Tibial nerve (tissue), 4 donors: ENCODE results near the gene GGCT.

Experiments used
- EP300 ChIP-seq, 2 donors: sonication (generic); formaldehyde crosslinking; IDR thresholded peaks; one replicate each; pipeline ENCODE4 v1.6.1; 2017; ENCODE audit warnings: antibody characterized with exemption in 2 of 2, mild to moderate bottlenecking in 1 of 2
- TF ChIP-seq, protein P1 (sequence below), 5 experiments: fragments of 200-600 bp in 3 of 5; fragments of 450-650 bp in 2 of 5; sonication (generic) in 3 of 5; IDR thresholded peaks; one replicate each; pipeline ENCODE4 v1.5.1; 2016 to 2019; ENCODE audit warnings: antibody characterized with exemption in 5 of 5, mild to moderate bottlenecking in 3 of 5, moderate library complexity in 2 of 5

DNA sequence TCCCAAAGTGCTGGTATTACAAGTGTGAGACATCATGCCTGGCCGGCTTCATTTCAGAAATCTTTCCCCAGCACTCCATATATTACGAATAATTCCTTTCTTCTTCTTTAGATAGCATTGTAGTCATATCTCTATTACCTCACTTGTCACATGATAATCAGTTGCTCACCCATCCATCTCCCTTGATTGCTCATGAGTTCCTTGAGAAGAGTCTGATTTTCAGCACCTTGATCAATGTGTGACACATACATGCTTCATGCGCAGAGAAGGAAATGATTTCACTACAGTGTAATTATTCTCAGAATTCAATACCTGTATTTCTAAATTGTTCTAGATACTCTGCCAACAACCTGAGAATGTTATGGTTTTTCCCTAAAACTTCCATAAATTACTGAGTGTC lies 26.7 kb upstream of the GGCT start:
- TF ChIP-seq, protein P1, sequence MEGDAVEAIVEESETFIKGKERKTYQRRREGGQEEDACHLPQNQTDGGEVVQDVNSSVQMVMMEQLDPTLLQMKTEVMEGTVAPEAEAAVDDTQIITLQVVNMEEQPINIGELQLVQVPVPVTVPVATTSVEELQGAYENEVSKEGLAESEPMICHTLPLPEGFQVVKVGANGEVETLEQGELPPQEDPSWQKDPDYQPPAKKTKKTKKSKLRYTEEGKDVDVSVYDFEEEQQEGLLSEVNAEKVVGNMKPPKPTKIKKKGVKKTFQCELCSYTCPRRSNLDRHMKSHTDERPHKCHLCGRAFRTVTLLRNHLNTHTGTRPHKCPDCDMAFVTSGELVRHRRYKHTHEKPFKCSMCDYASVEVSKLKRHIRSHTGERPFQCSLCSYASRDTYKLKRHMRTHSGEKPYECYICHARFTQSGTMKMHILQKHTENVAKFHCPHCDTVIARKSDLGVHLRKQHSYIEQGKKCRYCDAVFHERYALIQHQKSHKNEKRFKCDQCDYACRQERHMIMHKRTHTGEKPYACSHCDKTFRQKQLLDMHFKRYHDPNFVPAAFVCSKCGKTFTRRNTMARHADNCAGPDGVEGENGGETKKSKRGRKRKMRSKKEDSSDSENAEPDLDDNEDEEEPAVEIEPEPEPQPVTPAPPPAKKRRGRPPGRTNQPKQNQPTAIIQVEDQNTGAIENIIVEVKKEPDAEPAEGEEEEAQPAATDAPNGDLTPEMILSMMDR (IDR thresholded peaks at IDR 0.05), result no peak
- TF ChIP-seq EP300 (IDR thresholded peaks at IDR 0.05), result no peak
